SK-N-MC (cell line): ENCODE results near the gene GNAQ.

Source experiments
- EZH2 ChIP-seq: fragments of 200-600 bp; sonication (generic); IDR thresholded peaks from one replicate; pipeline ENCODE4 v1.6.1; 2017; ENCODE audit warnings: antibody characterized with exemption
- POLR2AphosphoS5 ChIP-seq: IDR thresholded peaks from 2 replicates; pipeline ENCODE4 v1.6.1; 2012; ENCODE audit warnings: mild to moderate bottlenecking, low read depth, low read length, borderline replicate concordance

DNA sequence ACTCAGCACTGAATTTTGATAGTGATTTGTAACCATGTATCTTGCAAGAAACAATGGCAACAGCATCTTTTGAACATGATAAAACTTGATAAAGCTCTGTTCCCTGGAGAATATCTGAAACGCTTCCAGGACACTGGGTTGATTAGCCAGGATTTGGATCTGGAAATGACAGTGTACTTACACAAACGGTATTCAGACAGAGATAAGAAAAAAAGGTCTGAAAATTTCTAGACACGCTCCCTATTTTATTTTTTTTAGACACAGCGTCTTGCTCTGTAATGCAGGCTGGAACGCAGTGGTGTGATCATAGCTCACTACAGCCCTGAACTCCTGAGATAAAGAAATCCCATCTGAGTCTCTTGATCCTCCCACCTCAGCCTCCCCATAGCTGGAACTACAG lies 109.0 kb downstream of the GNAQ start:
- no peak for TF ChIP-seq EZH2
- TF ChIP-seq POLR2AphosphoS5: no peak
